ENCODE data around the gene MYL4.

The MYL4 gene

DNA sequence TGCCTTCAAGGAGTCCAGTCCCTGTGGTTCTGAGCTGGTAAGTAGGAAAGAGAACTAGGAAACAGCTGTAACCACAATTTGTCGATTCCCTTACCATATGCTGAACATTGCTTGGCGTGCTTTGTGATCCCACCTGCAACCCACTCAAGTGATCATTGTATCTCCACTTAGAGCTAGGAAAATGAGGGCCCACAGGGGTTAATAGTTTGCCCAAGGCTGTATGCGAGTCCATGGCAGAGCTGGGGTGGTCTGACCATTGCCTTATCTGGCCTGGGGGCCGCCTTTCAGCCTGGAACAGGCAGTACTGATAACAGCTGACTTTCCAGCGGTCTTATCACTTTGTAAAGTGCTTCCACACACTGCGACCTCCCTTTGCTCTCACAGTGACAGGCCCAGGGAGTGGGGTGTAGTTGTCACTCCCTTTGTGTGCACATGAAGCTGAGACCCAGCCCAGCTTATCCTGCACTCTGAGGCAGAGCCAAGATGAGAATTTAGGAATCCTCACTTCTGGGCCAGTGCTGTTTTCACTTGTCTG is 9.8 kb downstream of the MYL4 start:
- CTCF ChIA-PET = interaction anchor here (0.6 to 2.4 kb wide), 4 partner anchors 9 to 1302 kb away, joined by 3 to 12 read pairs (median 6); no protein-coding TSS in a partner anchor

DNA sequence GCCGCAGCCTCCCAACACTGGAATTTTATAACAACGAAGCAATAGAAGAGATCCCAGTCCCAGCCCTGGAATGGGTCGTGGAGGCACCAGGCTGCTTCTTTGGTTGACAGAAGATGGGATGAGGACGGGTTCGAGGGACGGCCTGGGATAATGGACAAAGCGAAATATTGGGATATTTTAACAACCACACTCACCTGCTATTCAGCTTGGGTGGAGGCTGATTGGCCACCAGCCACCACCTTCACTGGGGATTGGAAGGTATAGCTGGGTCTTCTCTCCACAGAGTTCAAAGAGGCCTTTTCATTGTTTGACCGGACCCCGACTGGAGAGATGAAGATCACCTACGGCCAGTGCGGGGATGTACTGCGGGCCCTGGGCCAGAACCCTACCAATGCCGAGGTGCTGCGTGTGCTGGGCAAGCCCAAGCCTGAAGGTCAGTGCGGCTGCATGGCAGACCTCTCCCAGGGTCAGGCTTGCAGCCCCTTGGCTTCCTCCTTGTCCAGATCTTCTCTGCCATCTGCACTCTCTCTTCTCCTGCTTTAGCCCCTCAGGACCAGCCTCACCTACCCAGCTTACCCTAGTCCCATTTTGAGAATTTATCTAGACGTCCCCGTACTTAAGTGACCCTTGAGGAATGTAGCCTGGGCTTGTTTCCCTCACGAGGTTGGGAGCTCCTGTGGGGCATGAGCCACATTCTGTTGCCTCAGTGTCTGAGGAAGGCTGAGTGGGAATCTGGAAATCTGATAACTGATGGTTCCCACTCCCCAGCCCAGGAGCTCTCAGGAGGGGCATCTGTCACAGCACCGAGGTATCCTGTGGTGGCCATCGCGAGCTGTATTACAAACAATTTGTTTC is 10.7 kb downstream of the MYL4 start:
- TF ChIP-seq, protein P1, sequence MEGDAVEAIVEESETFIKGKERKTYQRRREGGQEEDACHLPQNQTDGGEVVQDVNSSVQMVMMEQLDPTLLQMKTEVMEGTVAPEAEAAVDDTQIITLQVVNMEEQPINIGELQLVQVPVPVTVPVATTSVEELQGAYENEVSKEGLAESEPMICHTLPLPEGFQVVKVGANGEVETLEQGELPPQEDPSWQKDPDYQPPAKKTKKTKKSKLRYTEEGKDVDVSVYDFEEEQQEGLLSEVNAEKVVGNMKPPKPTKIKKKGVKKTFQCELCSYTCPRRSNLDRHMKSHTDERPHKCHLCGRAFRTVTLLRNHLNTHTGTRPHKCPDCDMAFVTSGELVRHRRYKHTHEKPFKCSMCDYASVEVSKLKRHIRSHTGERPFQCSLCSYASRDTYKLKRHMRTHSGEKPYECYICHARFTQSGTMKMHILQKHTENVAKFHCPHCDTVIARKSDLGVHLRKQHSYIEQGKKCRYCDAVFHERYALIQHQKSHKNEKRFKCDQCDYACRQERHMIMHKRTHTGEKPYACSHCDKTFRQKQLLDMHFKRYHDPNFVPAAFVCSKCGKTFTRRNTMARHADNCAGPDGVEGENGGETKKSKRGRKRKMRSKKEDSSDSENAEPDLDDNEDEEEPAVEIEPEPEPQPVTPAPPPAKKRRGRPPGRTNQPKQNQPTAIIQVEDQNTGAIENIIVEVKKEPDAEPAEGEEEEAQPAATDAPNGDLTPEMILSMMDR (IDR thresholded peaks at IDR 0.05; ENCODE audit: insufficient read depth, low read length, missing control alignments) = no peak
- no peak for DNase-seq (ENCODE audit: low read depth, low spot score)
- POLR2A ChIA-PET = no interaction called here
- no peak overlapping the region for H3K4me3 ChIP-seq (ENCODE audit: low read depth, low read length)
- CTCF ChIA-PET = interaction anchor here (1.2 to 2.4 kb wide), 3 partner anchors 8 to 20 kb away, joined by 3 to 10 read pairs (median 4); no protein-coding TSS in a partner anchor

More for the DNA sequence above, 9.8 kb downstream of the MYL4 start:
- DNase-seq (ENCODE audit: low read depth, low spot score) = no peak
- no peak overlapping the region for H3K4me3 ChIP-seq (ENCODE audit: low read depth, low read length)
- TF ChIP-seq, protein P1 (IDR thresholded peaks at IDR 0.05; ENCODE audit: insufficient read depth, low read length, missing control alignments) = no peak
- POLR2A ChIA-PET = no interaction called here

DNA sequence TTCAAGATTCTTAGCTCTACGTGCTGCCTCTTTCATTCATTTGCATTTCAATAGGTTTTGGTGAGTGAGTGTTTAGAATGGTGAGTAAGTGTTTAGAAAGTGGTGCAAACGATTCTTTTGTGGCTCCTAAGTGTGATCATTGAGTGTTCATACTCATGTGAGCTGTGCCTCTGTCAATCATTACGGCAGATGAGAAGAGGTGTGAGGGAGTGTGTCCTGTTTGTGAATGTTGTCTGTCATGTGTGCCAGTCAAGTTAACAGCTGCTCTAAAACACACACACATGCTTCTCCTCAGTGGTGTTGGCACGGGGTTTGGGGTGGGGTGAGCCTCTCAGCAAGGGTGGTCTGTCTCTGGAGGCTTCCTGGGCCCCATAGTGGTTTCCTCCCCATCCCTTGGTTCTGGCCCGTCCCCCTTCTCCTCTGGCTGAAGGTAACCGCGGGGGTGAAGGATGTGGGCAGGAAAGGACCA is 11.4 kb downstream of the MYL4 start:
- TF ChIP-seq, protein P1 (IDR thresholded peaks at IDR 0.05; ENCODE audit: insufficient read depth, low read length, missing control alignments) = no peak
- CTCF ChIA-PET = interaction anchor here (0.8 to 2.4 kb wide), 4 partner anchors 10 to 95 kb away, joined by 4 to 10 read pairs (median 4); no protein-coding TSS in a partner anchor
- H3K4me3 ChIP-seq (ENCODE audit: low read depth, low read length) = no peak overlapping the region
- DNase-seq (ENCODE audit: low read depth, low spot score) = no peak
- POLR2A ChIA-PET = no interaction called here

DNA sequence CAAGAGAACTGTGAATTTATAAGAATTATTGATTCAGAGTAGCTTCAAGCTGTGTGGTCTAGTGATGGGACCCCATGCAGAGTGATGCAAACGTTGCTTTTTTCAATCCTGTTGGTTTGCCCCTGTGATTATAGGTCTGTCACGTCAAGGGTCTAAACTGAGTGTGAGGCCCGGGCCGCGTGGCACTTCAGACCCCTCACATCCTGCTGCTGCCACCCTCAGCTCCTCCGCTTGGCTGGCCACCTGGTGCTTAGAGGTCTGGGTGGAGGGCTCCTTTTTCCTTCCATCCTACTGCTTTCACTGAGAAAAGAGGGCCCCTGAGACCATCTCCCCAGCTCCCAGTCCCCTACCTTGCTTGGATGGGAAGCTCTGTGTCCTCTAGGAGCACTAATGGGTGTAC is 12.0 kb downstream of the MYL4 start:
- no peak overlapping the region for H3K4me3 ChIP-seq (ENCODE audit: low read depth, low read length)
- TF ChIP-seq, protein P1 (IDR thresholded peaks at IDR 0.05; ENCODE audit: insufficient read depth, low read length, missing control alignments) = no peak
- ChIA-PET CTCF (interaction anchor here (0.8 to 2.4 kb wide), 4 partner anchors 11 to 95 kb away, joined by 4 to 10 read pairs (median 4); no protein-coding TSS in a partner anchor), POLR2A (no interaction called here)
- no peak for DNase-seq (ENCODE audit: low read depth, low spot score)

DNA sequence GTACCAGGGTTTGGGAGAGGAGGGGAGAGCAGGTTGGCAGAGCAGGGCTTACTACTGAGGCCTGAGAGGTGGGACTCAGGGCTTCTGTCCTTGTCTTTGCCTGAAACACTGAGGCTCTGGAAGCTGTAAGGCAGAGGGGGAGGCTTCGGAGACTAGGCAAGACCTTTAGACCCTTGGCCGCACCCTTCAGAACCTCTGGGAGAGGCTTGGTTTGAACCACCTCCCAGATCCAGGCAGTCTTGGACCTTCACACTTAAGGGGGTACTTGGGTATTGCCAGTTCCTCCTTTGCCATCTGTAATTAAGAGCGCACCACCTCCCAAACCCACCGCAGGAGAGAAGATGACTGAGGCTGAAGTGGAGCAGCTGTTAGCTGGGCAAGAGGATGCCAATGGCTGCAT is 12.9 kb downstream of the MYL4 start:
- DNase-seq (ENCODE audit: low read depth, low spot score) = no peak
- H3K4me3 ChIP-seq (ENCODE audit: low read depth, low read length) = no peak overlapping the region
- TF ChIP-seq, protein P1 (IDR thresholded peaks at IDR 0.05; ENCODE audit: insufficient read depth, low read length, missing control alignments) = no peak
- CTCF ChIA-PET = interaction anchor here (1.3 kb wide), 1 partner anchor 9 kb away, joined by 4 read pairs; no protein-coding TSS in a partner anchor
- POLR2A ChIA-PET = no interaction called here

DNA sequence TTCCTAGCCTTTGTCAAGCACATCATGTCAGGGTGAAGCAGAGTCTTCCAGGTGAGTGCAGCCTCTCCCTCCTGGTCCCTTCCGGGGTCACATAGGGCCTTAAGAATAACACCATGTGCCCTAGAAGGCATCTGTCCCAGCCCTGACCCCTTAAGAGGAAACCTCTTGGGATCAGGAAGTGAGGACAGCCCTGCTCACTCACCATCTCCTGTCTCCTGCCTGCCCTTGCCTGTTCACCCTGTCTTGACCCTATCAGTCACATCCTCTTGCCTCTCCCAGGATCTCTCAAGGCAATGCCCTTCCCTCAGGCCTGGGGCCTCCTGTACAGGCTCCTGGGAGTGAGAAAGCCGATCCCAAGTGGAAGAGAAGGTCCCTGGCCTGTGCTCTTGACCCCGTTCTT is 13.9 kb downstream of the MYL4 start:
- H3K4me3 ChIP-seq (ENCODE audit: low read depth, low read length) = no peak overlapping the region
- POLR2A ChIA-PET = no interaction called here
- DNase-seq (ENCODE audit: low read depth, low spot score) = no peak
- TF ChIP-seq, protein P1 (IDR thresholded peaks at IDR 0.05; ENCODE audit: insufficient read depth, low read length, missing control alignments) = no peak
- CTCF ChIA-PET = interaction anchor here (1.1 to 1.3 kb wide), 2 partner anchors 8 to 94 kb away, joined by 3 to 4 read pairs; no protein-coding TSS in a partner anchor

Data from AG04449 (cell line).